ENCODE data around the gene PXDC1.
A peak's percentile ranks its signal among the peaks of the same experiment; 100 is the strongest.
"Not testable (repeated sequence)": the region's sequence is repeated elsewhere in the genome, so short reads cannot be mapped to it uniquely, and the experiment has no call there.

The PXDC1 gene

GRCh38 chr6:3762852-3763251 lies 11.3 kb upstream of the PXDC1 start:
- DNase-seq (ENCODE audit: low read depth in 2 of 2), result no peak

- no peak for DNase-seq (ENCODE audit: low read depth in 2 of 2)
These were observed 10.8 kb upstream of the PXDC1 start for GRCh38 chr6:3762359-3762758.

- DNase-seq (ENCODE audit: low read depth in 2 of 2), result no peak
These were observed 10.4 kb upstream of the PXDC1 start for GRCh38 chr6:3761989-3762270.

- no peak for DNase-seq (ENCODE audit: low read depth in 2 of 2)
These were observed 8.2 kb upstream of the PXDC1 start for GRCh38 chr6:3759646-3760232.

GRCh38 chr6:3758842-3759144 lies 7.3 kb upstream of the PXDC1 start:
- no peak for DNase-seq (ENCODE audit: low read depth in 2 of 2)

GRCh38 chr6:3757998-3758841 lies 6.7 kb upstream of the PXDC1 start:
- not testable (repeated sequence) for DNase-seq (ENCODE audit: low read depth in 2 of 2)

GRCh38 chr6:3757241-3757641 lies 5.7 kb upstream of the PXDC1 start:
- no peak for DNase-seq (ENCODE audit: low read depth in 2 of 2)

DNA sequence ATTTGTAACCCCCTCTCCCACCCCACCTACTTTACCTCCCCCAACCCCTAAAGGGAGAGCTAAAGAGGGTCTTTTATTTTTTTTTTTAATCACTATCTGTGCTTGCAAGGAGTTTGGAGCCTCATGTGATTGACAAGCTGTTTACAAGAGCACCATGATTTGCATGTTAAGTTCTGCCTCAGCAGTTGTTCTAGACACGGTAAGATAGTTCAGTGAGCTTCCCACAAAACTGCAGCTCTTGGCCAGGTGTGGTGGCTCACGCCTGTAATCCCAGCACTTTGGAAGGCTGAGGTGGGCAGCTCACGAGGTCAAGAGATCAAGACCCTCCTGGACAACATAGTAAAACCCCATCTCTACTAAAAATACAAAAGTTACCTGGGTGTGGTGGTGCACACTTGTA lies 5.0 kb upstream of the PXDC1 start:
- no peak for DNase-seq (ENCODE audit: low read depth in 2 of 2)

DNA sequence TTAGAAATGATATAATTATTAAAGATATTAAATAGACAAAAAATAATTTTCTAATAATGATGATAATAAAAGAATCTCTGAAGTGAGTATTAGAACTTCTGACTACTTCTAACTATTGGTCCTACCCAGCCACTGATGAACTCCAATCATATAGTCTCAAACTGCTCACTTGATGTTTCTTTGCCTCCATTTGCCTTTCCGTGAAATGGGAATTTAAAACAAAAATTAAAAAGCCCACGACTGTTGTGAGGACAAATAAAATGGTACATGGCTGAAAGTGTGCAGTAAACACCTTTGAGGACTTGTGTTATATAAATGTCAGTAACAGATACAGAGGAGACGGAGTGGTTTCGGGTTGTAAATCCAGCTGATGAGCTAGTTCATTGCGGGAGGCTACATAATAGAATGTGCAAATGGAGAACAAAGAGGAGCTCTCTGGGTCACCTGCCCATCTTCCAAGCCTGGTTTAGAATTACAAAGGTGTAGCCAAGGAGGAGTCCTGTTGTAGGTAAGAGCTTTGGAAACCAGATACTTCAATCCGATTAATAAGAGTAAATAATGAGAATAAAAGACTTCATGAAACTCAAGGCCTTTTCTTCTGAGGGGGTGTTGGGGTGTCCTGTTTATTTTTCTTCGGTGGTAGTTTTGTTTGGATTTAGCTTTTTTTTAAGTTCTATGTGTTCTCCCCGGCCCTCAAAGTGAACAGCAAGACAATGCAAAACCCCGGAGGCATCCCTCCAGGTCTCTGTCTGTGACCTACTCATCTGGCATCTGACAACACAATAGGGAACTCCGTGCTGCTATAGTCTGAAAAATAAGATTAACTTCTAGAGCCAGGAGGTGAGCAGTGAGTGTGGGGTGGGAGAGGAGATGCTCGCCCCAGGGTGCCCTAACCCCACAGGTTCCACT lies 4.4 kb upstream of the PXDC1 start:
- DNase-seq (ENCODE audit: low read depth in 2 of 2), result no peak

DNA sequence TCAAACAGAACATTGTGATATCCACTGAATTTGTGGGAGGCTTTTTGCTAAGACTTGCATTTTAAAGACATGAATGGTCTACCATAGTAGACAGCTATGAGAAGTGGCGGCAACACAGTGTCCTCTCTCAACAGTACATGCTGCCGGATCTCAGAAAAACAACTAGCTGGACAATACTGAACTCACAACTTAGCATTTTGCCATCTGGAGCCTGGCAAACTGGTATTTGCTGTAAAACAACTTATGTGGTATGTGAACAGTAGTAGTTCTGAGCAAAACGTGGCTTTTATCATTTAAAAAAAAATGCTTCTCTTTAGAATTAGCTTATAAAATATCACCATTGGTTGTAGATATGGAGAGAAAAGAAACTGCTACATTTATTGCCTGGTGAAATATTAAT lies 3.3 kb upstream of the PXDC1 start:
- no peak for DNase-seq (ENCODE audit: low read depth in 2 of 2)

GRCh38 chr6:3754032-3754725 lies 2.7 kb upstream of the PXDC1 start:
- DNase-seq (ENCODE audit: low read depth in 2 of 2), result not testable (repeated sequence)

GRCh38 chr6:3753228-3753835 lies 1.8 kb upstream of the PXDC1 start:
- DNase-seq (ENCODE audit: low read depth in 2 of 2), result no peak

DNA sequence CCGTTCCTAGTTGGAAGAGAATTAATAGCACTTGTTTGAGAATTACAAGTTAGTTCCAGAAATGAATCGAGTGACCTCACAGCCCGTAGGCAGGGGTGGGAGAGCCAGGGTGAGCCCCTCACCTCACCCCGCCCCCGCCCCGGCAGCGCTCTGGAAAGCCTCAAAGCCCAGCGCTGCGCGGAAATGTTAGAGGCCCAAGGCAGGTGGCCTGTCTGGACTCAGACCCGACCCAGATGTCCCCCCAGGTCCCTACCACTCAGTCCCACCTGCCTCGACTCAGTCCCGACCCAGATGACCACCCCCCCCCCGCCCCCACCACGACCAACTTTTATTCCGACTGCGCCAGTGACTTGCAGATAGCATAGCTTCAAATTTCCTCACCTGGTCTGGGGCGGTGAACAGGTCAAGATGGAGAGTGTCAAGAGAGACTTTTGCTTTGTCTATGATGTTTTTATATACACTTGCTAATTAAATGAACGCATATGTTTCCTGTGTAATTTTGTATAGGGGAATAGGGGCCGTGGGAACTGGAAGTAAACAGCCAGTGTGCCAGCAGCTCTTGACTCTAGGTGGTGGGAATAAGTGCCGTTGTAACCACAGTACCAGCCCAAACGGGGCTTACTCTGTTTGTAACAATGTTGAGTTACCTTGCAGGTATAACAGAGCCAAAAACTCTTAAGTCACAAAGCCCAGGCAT lies 1.2 kb upstream of the PXDC1 start:
- DNase-seq (ENCODE audit: low read depth in 2 of 2), result no peak

- DNase-seq (ENCODE audit: low read depth in 2 of 2), result peak; percentile 55 to 61
These were observed 417 bp upstream of the PXDC1 start for GRCh38 chr6:3751730-3752530.

DNA sequence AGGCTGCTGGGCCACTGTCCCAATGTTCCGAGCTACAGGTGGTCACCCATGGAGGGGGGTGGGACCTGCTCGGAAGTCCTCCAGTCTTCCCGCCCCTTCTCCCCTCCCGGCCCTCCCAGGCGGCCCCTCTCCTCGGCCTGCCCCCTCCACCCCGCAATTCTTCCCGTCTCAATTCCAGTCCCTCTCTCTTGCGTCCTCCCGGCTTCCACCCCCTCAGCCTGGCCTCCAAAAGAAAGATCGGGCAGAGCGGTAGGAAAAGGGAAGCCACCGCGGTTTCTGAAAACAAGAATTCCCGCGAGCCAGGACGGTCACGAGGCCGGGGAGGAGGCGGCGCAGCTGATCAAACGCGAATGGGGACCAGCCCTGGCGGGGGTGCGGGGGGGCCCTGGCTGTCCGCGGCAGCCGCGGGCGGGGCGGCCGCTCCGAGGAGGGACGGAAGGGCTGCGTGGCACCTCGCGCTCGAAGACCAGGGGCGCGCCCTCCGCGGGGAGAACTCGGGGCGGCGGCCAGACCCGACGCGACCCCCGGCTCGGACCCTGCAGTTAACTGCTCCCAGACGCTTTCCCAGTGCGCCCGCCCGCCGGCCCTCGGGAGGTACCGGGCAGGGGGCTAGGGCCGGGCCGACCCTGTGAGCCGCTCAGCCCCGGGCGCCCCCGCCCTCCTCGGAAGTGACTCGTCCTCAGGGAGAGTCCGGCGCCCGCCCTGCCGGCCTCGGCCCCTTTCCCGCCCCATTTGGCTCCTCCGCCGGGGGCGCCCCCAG lies 1.0 kb downstream of the PXDC1 start:
- DNase-seq (ENCODE audit: low read depth in 2 of 2), result no peak

- no peak for DNase-seq (ENCODE audit: low read depth in 2 of 2)
These were observed 1.6 kb downstream of the PXDC1 start for GRCh38 chr6:3749977-3750316.

- DNase-seq (ENCODE audit: low read depth in 2 of 2), result no peak
These were observed 2.3 kb downstream of the PXDC1 start for GRCh38 chr6:3749067-3749841.

DNA sequence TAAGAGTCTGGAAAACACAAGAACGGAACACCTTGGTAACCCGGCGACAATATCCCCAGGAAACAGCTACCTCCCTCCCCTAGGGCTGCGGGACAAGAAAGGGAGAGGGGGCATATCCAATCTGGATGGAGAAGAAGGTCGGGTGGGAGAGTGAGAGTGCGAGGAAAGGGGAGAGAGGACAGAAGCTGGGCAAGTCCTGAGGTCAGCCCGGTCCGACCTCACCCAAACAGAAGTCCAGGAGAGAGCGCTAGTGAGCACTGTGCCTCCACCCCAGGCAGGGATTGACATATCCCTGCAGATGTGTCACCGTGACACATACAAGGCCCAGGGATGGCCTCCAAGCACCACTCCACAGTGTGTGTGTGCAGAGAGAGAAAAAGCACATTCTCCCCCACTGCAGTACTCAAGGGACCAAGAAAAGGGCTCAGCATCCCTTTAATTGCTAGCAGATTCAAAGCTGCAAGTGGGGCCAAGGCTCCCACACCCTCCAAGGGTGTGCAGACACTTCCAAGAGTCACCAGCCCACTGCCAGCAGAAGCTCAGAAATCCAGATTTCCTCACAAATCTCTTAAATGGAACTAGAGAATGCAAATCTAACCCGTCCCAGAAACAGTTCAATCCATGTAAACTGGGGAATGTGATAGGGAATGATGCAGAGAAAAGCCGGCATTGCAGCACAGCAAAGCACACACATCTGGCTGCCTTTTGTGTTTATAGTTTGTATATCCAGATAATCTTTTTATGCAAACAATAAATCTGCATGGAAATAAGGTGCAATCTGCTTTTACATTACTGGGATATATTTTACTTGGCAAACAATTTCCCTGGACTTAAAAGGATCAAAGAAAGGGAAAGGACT lies 3.1 kb downstream of the PXDC1 start:
- DNase-seq (ENCODE audit: low read depth in 2 of 2), result peak in 1 of 2 donors; percentile 29
